NOMO-1 treated with DMSO at 0.1 percent for 48 hours (cell line): ENCODE results near the gene ANTXR1.

ENCODE experiments used
- DNase-seq: peaks from one replicate; lab custom pipeline; 2025; ENCODE audit not compliant: unreplicated experiment; lab: John Stamatoyannopoulos, UW

The ANTXR1 gene

DNA sequence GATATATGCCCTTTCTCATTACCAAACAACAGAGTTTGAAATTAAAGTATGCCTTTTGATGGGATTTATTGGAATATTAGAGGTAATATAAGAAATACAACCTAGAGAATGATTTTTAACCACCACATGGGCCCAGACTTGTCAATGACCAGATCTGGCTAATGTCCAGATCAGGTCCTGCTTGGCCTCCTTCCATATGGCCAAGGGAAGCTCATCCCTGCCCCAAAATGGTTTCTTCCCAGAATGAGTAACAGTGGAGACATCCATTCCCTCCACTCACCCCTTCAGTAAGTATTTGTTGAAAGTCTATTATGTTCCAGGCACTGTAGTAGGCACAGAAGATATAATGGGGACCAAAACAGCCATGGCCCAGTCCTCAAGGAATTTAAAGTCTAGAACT is 54.9 kb downstream of the ANTXR1 start:
- DNase-seq = no peak

DNA sequence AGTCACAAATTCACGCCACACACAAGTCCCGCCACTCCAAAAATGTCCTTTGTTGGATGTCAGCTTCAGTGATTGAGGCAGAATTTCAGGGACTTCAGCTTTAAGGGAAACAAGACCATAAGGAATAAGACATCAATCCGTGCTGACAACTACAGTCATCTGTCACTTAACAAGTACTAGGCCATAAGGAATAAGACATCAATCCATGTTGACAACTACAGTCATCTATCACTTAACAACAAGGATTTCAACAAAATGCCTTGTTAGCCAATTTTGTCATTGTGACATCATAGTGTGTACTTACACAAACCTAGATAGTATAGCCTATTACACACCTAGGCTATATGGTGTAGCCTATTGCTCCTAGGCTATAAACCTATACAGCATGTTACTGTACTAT is 58.0 kb downstream of the ANTXR1 start:
- no peak for DNase-seq

DNA sequence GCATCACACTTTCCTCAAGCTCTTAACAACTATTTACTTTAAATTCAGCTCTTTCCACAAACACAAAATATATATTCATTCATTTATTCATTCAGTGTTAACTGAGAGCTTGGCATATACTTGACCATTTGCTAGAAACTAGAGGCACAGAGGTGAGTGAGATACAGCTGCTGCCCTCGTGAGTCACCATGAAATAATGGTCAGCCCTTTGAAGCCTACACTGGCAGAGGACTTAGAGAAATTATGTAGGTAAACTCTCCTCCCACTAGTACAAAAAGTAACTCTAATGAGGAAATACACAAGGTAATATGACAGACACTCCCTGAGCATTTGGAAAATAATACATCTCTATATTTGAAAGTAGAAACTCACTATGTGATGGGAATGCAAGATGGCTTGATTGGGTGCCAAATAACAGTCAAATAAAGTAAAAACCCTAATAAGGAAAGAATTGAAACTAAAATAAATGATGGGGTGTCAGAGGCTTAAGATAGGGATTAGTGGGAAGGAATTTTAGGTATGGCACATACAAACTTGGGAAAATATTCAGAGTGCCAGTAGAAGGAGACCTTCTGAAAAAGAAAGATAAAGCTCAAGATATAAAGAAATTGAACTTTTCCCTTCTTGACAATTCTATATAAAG is 61.1 kb downstream of the ANTXR1 start:
- no peak for DNase-seq

DNA sequence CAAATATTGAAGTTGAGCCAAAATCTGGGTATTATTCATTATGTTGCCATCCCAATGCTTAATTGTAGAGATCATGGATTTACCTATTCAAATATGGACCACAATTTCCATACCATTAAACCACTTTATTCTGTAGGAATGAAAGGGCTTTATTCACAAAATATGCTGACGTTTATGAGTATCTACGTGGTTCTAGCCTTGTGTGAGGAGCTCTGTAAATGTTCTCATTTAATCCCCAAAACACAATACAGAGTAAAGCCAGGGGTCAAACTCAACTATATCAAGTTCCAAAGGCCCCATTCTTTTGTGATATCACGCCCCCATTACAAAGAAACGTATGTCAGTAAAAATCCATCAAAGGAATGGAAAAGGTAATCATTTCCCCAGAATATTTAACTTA is 61.9 kb downstream of the ANTXR1 start:
- no peak for DNase-seq

DNA sequence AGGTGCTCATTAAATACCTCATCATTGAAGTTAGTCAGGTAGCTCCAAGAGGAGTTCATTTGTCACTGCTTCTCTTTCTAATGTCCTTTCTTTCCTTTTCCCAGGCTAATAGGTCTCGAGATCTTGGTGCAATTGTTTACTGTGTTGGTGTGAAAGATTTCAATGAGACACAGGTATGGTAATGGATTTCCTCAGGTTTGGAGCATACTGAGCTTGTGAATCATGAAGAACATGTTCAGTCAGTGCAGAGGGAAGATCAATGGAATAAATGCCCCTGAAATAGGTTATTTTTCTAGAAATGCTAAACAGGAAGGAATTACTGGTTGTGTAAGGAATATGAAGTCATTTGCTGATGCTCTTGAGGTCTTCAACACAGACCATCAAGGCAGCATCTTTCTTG is 62.5 kb downstream of the ANTXR1 start:
- DNase-seq = no peak

DNA sequence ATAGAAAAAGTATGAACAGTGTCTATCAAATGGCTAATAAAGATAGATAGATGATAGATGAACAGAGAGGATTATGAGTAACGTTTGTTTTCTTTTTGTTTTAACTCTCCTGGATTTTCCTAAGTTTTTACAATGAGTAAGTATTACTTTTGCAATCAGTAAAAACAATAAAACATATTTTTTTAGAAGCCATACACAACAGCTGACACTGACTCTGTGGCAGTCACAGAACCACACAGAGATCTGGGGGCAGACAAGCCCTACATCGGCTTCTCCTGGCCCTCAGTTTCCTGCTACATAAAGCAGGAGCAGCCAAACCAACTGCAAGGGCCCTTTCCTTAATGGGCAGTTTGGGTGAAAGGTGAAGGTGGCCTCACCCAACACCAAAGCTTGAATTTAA is 63.6 kb downstream of the ANTXR1 start:
- DNase-seq = no peak

DNA sequence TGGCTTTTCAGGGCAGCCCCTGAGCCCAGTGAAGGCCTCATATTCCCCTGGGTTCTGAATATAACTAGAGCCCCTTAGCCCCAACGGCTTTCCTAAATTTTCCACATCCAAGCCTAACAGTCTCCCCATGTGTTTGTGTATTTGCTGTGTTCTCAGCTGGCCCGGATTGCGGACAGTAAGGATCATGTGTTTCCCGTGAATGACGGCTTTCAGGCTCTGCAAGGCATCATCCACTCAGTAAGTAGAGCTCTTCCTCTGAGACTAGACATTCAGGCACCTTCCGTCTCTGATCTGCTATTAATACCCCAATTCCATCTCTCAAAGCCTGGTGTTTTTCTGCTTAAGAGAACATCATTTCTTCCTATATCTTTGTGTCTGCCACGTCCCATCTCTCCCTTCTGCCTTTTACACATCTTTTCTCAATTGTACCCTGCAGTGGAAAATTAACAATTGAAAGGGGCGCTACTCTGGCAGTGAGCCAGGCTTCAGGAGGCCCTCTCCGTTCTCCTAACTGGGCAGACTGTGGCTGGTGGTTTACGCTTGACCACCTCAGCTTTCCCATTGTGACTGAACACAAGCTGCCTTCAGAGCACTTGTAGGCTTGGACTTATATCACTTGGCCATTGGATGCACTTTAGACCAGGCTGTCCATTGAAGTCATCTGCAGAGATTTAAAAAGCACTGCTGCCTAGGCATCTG is 64.4 kb downstream of the ANTXR1 start:
- no peak for DNase-seq

DNA sequence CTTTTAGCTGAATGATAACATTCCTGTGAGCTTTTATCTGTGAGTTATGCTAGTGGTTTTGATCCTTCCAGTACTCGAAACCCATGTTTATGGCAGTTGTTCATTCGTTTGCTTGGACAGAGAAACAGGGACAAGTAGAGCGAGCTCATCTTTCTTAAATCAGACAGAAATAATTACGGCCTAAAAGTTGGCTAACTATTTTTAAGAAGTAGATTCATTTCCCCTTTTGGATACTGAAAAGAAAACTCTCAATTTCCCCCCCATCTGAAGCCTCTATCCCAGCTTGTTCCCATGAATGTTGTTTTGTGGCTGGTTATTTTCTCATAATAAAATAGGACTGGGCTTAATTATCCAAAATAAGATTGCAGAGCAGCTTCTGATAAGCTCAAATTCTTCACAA is 67.1 kb downstream of the ANTXR1 start:
- peak; percentile 72 for DNase-seq

DNA sequence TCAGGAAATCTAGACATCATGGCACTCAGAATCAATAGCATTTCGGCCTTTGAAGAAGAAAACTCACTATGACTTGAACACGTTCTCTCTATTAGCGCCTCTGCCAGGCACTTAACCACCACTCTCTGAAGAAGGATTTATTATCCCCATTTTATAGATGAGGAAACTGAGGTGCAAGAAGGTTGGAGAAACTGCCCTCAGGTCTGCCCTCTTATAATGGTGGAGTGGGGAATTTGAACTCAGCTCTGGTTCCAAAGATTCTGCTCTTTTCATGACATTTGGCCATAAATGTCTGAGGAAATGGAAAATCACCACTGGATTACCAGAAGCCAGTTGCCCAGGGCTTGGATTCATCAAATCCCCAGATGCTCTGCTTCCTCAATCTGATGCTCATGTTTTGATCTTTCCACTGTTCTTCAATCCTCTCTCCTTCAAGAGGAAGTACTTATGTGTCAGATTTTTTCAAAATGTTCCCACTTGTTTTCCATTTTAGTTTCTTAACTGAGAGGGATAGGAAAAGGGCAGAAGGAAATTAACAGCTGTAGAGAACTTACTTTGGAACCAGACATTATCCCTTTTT is 68.1 kb downstream of the ANTXR1 start:
- DNase-seq = peak; percentile 13

DNA sequence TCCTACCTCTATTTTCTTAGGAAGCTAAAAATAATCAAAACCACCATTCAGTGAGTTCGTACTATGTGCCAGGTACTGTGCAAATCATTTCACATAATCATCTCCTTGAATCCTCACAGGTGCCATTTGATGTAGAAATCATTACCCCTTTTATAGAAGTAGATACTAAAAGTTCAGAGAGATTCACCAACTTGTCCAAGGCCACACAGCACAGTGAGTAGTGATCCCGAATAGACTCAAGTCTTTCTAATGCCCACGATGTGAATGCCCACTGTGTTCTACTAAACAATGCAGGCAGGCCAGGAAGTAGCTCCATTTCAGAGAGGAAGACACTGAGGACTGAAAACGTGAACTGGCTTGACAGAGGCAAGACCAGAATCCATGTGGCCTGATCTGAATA is 68.8 kb downstream of the ANTXR1 start:
- no peak for DNase-seq

DNA sequence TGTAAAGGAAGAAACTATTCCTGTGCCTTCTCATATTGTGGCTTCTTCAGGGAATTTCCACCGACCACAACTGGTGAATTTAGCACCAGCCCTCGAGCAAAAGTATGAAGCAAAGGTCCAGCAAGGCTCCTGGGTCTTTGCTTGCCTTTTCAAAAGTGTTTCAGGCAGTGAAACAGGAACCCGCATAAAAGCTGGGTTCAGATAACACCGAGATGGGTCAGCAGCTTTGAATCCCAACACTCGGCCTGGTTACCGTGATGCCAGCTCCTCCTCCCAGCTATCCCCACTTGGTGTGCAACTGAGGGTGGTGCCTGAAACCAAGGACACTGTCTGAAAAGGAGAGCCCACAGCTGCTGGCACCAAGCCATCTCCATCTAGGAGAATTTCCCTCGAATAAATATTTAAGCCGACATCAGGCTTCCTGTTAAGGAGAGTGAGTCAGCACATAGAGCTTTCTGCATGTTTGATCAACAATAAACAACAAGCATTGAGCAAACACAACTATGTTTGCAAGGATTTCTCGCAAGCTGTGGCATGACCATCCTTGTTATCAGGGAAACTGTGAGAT is 69.5 kb downstream of the ANTXR1 start:
- DNase-seq = no peak

DNA sequence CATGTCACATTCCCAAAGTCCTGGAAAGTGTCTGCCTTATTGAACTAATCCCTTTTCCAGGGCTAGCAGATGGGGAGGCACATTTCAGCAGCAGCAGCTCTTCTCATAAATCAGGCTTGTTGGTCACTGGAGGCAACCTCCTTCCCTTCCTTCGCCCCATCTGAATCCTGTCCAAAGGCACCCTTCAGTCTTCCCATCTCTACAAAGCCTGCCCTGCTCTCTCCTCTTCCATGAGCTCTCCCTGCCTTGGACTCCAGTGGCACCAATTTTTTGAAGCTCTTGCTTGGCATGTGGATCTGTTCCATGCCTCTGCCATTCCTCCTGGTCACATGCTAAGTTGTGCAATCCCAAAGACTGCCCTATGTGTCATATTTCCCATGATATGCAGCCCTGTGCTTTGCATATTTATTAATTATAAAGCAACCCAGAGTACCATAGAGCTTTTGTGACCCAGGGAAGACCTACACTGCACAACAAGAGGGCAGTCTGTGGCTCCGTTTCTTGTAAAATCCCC is 70.3 kb downstream of the ANTXR1 start:
- DNase-seq = no peak

DNA sequence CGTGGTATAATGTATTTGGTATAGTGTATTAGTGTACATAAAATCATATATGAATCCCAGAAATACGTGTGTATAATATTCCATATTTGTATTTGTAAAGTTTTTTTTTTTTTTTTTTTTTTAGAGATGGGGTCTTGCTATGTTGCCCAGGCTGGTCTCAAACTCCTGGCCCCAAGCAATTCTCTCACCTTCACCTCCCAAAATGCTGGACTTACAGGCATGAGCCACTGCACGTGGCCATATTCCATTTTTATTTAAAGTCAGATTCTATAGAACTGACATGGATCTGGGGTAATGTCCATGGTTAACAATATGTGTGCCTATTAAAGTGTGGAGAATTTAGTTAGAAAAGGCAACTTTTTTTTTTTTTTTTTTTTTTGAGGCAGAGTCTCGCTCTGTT is 71.5 kb downstream of the ANTXR1 start:
- DNase-seq = no peak

DNA sequence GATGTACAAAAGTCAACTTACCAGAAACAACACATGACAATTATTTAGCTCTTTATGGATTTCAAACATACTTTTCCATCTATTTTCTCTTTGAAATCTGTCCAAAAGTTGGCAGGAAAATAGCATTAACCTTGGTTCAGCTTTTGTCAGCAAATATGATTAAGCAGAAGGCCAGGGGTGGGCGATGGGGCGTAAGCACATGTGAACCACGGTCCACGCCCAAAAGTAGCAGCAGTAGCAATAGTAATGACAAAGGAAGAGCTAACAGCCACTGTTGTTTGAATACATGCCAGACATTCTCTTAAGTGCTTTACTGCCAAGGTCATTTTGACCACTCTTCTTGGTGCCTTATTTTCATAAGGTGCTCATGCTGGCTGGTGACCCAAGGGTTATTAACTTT is 73.5 kb downstream of the ANTXR1 start:
- DNase-seq = no peak

DNA sequence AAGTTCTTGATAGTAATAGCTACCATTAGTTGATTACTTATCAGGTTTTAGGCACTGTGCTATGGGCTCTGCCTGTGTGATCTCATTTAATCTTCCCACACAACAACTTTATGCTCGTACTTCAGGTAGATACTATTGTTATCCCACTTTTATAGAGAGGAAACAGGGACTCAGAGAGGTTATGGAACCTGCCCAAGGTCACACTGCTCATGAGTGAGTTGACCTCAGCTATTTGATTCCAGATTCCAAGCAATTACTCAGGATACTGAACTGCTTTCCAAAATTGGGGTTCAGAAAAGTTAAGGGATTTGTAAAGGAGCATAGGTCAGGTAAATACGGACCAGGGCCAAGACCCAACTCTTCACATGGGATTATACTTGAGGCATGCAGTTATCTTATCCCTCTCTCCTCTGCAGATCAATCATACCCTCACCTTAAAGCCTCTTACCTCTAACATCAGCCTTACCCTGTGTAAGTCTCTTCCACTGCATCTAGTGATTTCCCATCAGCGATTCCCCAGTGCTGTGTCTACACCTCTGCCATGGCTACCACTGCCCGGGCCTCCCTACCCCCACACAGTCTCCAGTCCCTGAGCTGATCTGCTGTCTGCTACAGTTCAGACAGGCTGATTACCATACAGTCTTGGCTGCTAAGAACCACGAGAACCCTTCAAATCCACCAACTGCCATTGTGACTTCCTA is 74.4 kb downstream of the ANTXR1 start:
- no peak for DNase-seq

DNA sequence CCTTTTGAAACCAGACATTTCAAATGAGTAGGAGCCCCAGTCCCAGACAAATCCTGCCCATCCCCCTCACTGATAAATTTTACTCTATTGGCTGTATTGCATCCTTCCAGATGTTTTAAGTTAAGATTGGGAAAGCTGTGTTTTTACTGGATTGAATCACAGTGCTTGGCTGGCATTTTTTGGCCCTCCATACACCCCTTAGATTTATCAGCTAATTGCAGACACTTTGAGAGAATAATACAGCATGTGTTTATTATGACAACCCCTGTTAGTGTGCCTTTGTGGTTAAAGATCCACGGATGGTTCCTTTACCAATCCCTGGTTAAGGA is 74.9 kb downstream of the ANTXR1 start:
- no peak for DNase-seq

DNA sequence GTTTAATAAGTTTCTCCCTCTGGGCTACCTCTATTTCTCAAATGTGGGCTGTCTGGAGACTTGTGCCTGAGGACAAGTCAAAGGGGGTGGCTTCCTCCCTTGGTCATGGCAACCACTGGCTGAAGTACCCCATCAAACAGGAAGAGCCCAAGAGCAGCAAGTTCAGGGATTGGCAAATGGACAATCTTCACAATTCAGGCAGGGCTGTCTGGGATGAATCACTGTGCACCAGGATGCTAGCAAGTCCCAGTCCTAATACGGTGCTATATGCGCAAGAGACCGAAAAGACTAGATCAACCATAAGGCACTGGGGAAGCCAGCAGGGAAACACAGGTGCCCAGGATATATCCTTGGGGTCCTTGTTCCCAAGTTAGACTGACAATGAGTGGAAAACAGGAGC is 75.5 kb downstream of the ANTXR1 start:
- DNase-seq = no peak

DNA sequence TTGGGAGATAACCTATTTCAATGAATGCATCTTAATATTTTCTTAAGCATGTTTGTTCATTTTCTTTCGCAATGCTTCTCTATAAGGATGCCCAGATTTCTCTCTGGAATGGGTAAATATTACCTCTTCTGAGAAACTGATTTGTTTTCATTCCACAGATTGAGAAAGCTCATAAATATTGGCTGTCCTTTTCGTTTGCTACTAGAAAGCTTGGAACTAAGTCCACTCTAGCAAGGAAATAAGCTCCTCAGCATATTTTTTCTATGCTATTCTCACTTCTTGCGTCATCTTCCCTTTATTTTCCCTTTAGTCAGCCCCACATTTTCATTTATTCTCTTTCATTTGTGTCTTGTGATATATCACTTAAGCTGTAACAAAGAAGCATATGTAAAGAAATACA is 76.3 kb downstream of the ANTXR1 start:
- DNase-seq = no peak

DNA sequence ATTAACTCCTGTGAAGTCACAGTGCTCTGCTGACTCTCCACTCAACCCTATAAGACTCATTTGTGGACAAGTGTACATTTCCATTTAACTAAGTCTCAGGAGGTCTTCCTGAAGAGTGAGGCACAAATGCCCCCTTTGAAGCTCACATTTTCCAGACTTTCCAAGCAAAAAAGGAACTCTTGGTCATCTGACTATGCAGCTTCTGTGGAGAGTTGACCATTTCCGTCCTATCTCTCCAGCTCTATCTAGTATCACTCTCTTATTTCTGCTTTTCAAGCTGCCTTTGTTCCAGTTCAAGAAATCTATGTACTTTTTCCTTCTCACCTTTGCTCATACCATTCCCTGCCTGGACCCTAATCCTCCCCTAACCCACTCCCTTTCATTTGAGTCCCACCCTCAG is 77.0 kb downstream of the ANTXR1 start:
- peak; percentile 21 for DNase-seq

DNA sequence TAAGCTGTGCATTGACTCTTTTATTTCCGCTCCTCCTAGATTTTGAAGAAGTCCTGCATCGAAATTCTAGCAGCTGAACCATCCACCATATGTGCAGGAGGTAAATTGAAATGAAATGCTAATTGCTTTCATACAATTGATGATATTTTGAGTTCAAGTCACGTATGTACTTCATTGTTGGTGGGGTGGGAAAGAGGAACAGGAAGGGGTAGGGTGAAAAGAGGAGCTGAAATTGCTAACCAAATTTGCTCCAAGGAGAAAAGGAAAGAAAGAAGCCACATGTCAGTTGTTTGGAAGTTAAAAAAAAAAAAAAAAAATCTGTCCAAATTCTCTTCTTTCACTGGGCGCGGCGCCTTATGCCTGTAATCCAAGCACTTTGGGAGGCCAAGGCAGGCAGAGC is 77.8 kb downstream of the ANTXR1 start:
- peak; percentile 9 for DNase-seq

DNA sequence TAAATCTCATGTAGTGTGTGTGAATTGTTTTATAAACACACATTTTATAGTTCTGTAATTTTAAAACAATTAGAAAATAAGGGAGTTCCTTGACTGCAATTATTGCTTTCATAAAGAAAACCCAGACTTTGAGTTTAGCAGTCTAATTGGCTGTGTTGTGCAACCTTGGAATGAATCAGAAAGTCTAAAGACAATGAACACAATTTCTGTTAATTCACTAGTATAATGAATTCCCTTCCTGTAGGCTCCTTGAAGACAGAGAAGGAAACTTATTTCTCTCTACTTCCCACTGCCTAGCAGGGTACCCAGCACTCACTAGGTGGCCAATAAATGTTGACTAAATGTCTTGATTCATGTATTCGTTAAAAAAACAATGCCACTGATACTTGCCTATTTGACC is 79.9 kb downstream of the ANTXR1 start:
- DNase-seq = peak; percentile 79

DNA sequence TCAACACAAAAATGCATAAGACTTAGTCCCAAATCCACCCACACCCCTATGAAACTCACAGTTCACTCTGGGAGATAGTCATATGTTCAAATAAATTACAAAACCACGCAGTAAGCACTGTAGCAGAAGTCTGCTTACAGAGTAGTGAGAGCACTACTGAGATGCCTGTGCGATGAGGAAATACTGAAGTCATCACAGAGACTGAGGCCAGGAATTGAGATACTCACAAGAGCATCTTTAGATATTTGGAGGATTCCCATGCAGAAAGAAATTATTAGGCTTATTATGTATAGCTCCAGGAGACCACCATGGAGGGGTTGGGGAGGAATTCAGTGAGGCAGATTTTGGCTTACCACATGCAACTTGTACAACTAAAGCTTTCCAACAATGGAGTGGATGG is 82.3 kb downstream of the ANTXR1 start:
- DNase-seq = no peak
